Measurements from ENCODE around the gene MAP9.
"Not testable (repeated sequence)": the region's sequence is repeated elsewhere in the genome, so short reads cannot be mapped to it uniquely, and the experiment has no call there.

Gene MAP9

GRCh38 chr4:155376387-155377268, at the start of gene MAP9:
MAP9 (minus strand) TSS chr4:155376965; CDS start chr4:155375850, 1,115 bp downstream.
- DNase-seq: peak; percentile 98

- not testable (repeated sequence) for DNase-seq
Measured at GRCh38 chr4:155424778-155425177, 48.0 kb upstream of the MAP9 start.

GRCh38 chr4:155423671-155424070, 46.9 kb upstream of the MAP9 start:
- no peak for DNase-seq

GRCh38 chr4:155419266-155419665, 42.5 kb upstream of the MAP9 start:
- DNase-seq: no peak

- no peak for DNase-seq
Measured at GRCh38 chr4:155415662-155416061, 38.9 kb upstream of the MAP9 start.

GRCh38 chr4:155413451-155413850, 36.7 kb upstream of the MAP9 start:
- DNase-seq: no peak

- no peak for DNase-seq
Measured at GRCh38 chr4:155411546-155411945, 34.8 kb upstream of the MAP9 start.

- no peak for DNase-seq
Measured at GRCh38 chr4:155408796-155409195, 32.0 kb upstream of the MAP9 start.

GRCh38 chr4:155407480-155407879, 30.7 kb upstream of the MAP9 start:
- no peak for DNase-seq

- no peak for DNase-seq
Measured at GRCh38 chr4:155405059-155405458, 28.3 kb upstream of the MAP9 start.

- peak; percentile 15 for DNase-seq
Measured at GRCh38 chr4:155403886-155404285, 27.1 kb upstream of the MAP9 start.

GRCh38 chr4:155402941-155403340, 26.2 kb upstream of the MAP9 start:
- no peak for DNase-seq

- no peak for DNase-seq
Measured at GRCh38 chr4:155400893-155401292, 24.1 kb upstream of the MAP9 start.

GRCh38 chr4:155399974-155400697, 23.4 kb upstream of the MAP9 start:
- no peak for DNase-seq

GRCh38 chr4:155392481-155393184, 15.9 kb upstream of the MAP9 start:
- DNase-seq: no peak

- no peak for DNase-seq
Measured at GRCh38 chr4:155391932-155392331, 15.2 kb upstream of the MAP9 start.

GRCh38 chr4:155388162-155388561, 11.4 kb upstream of the MAP9 start:
- no peak for DNase-seq

GRCh38 chr4:155383541-155383940, 6.8 kb upstream of the MAP9 start:
- DNase-seq: no peak

GRCh38 chr4:155377276-155377675, 511 bp upstream of the MAP9 start:
- DNase-seq: peak; percentile 65

GRCh38 chr4:155371432-155372043, 5.2 kb downstream of the MAP9 start:
- no peak for DNase-seq

GRCh38 chr4:155367608-155368007, 9.2 kb downstream of the MAP9 start:
- DNase-seq: no peak

GRCh38 chr4:155353923-155354540, 22.7 kb downstream of the MAP9 start:
- no peak for DNase-seq

GRCh38 chr4:155342142-155342541, 34.6 kb downstream of the MAP9 start:
- no peak for DNase-seq

All from NCI-H2029 (cell line).